Liver (tissue), 9 donors: ENCODE data around the gene CYB5RL. TPM values are rescaled to one million over a fixed set of nuclear protein-coding genes. Genes with fewer than 3 reads are reported as not detected.

Source experiments
- DNase-seq: peaks from one replicate; pipeline ENCODE4 v3.0.0-alpha.2; 2017; ENCODE audit warnings: low spot score
- H3K27ac ChIP-seq, 2 donors: one replicate each; pipeline ENCODE4 v1.7.0; 2013; ENCODE audit warnings: inconsistent platforms in 2 of 2, low read length in 2 of 2, control low read depth in 1 of 2, low read depth in 1 of 2, mild to moderate bottlenecking in 1 of 2
- H3K27me3 ChIP-seq, 4 donors: one replicate each; pipeline versions ENCODE4 v1.6.1 to v1.7.0; 2013; ENCODE audit warnings: low read length in 3 of 4, inconsistent platforms in 1 of 4, mild to moderate bottlenecking in 1 of 4, moderate library complexity in 1 of 4; ENCODE audit not compliant: control insufficient read depth in 4 of 4, insufficient read depth in 4 of 4
- H3K36me3 ChIP-seq, 4 donors: one replicate each; pipeline versions ENCODE4 v1.6.1 to v1.7.0; 2013; ENCODE audit warnings: low read length in 3 of 4, mild to moderate bottlenecking in 3 of 4, low read depth in 1 of 4, moderate library complexity in 1 of 4; ENCODE audit not compliant: control insufficient read depth in 4 of 4, insufficient read depth in 3 of 4
- H3K4me1 ChIP-seq, 4 donors: one replicate each; pipeline versions ENCODE4 v1.6.1 to v1.7.0; 2013; ENCODE audit warnings: low read length in 3 of 4, mild to moderate bottlenecking in 3 of 4, moderate library complexity in 1 of 4; ENCODE audit not compliant: control insufficient read depth in 4 of 4, insufficient read depth in 4 of 4
- H3K4me3 ChIP-seq, 3 donors: one replicate each; pipeline versions ENCODE4 v1.6.1 to v1.7.0; 2013; ENCODE audit warnings: low read length in 3 of 3, control low read depth in 1 of 3, low read depth in 1 of 3, mild to moderate bottlenecking in 1 of 3
- H3K9ac ChIP-seq, 2 donors: one replicate each; pipeline ENCODE4 v1.7.0; 2013; ENCODE audit warnings: low read length in 2 of 2, mild to moderate bottlenecking in 2 of 2, moderate library complexity in 2 of 2, control low read depth in 1 of 2, low read depth in 1 of 2
- H3K9me3 ChIP-seq, 4 donors: one replicate each; pipeline versions ENCODE4 v1.6.1 to v1.7.0; 2013; ENCODE audit warnings: low read length in 3 of 4; ENCODE audit not compliant: control insufficient read depth in 4 of 4
- EGR1 ChIP-seq, 2 donors: IDR thresholded peaks; 2 replicates each; pipeline ENCODE4 v1.6.1; 2016 to 2018; ENCODE audit warnings: antibody characterized with exemption in 2 of 2, low read depth in 2 of 2
- FOXA1 ChIP-seq: IDR thresholded peaks from 2 replicates; pipeline ENCODE4 v1.6.1; 2016; ENCODE audit warnings: antibody characterized with exemption
- GABPA ChIP-seq, 2 donors: IDR thresholded peaks in 1 of 2; conservative IDR thresholded peaks in 1 of 2; 2 replicates each; pipeline ENCODE4 v1.6.1; 2016; ENCODE audit warnings: antibody characterized with exemption in 2 of 2, mild to moderate bottlenecking in 1 of 2, moderate library complexity in 1 of 2
- HNF4A ChIP-seq, 2 donors: conservative IDR thresholded peaks; 2 replicates each; pipeline ENCODE4 v1.6.1; 2016; ENCODE audit warnings: antibody characterized with exemption in 2 of 2, mild to moderate bottlenecking in 2 of 2
- HNF4G ChIP-seq: IDR thresholded peaks from 2 replicates; pipeline ENCODE4 v1.6.1; 2016; ENCODE audit warnings: antibody characterized with exemption
- JUND ChIP-seq, 2 donors: IDR thresholded peaks; 2 replicates each; pipeline ENCODE4 v1.6.1; 2016; ENCODE audit warnings: antibody characterized with exemption in 2 of 2
- NR2F2 ChIP-seq: IDR thresholded peaks from 2 replicates; pipeline ENCODE4 v1.6.1; 2016; ENCODE audit warnings: antibody characterized with exemption
- RAD21 ChIP-seq, 2 donors: IDR thresholded peaks; 2 replicates each; pipeline ENCODE4 v1.6.1; 2016; ENCODE audit warnings: antibody characterized with exemption in 2 of 2, mild to moderate bottlenecking in 2 of 2
- RXRA ChIP-seq, 2 donors: IDR thresholded peaks; 2 replicates each; pipeline ENCODE4 v1.6.1; 2017 to 2018; ENCODE audit warnings: antibody characterized with exemption in 2 of 2, mild to moderate bottlenecking in 1 of 2
- SP1 ChIP-seq: IDR thresholded peaks from 2 replicates; pipeline ENCODE4 v1.6.1; 2018; ENCODE audit warnings: antibody characterized with exemption, mild to moderate bottlenecking
- TAF1 ChIP-seq: conservative IDR thresholded peaks from 2 replicates; pipeline ENCODE4 v1.6.1; 2016; ENCODE audit warnings: antibody characterized with exemption, mild to moderate bottlenecking
- YY1 ChIP-seq: IDR thresholded peaks from 2 replicates; pipeline ENCODE4 v1.6.1; 2016; ENCODE audit warnings: antibody characterized with exemption, mild to moderate bottlenecking
- WGBS: extraction: QIAGEN DNeasy Blood & Tissue Kit; methylation state at CpG from one replicate; pipeline ENCODE4 v1.1.7; 2013; 5-methylcytosine and 5-hydroxymethylcytosine counted together
- polyA plus RNA-seq, 2 donors: library from polyadenylated mRNA; stranded (reverse) in 1 of 2; unstranded in 1 of 2; fragments of 200-250 nt in 1 of 2; fragments of >200 nt in 1 of 2; fragmentation: Nextera tagmentation in 1 of 2; extraction: Ambion mirVana in 1 of 2; gene quantifications; one replicate each; pipeline versions ENCODE4 v1.2.1 to v1.2.3, GENCODE V29; 2013 to 2015
- total RNA-seq, 2 donors: library from RNA; depleted of rRNA; stranded (reverse); fragments of >200 nt; gene quantifications; one replicate each; pipeline ENCODE4 v1.2.3, GENCODE V29; 2014
- TF ChIP-seq, protein P1 (sequence below): IDR thresholded peaks from 2 replicates; pipeline ENCODE4 v1.6.1; 2016; ENCODE audit warnings: antibody characterized with exemption
- TF ChIP-seq, protein P2 (sequence below): IDR thresholded peaks from 2 replicates; pipeline ENCODE4 v1.6.1; 2016; ENCODE audit warnings: antibody characterized with exemption
- TF ChIP-seq, protein P3 (sequence below): IDR thresholded peaks from 2 replicates; pipeline ENCODE4 v1.6.1; 2016; ENCODE audit warnings: antibody characterized with exemption
- TF ChIP-seq, protein P4 (sequence below): fragments of 150-350 bp; IDR thresholded peaks from 2 replicates; pipeline ENCODE4 v1.5.1; 2017; ENCODE audit warnings: improper control_type of control experiment, low read depth, low read length; ENCODE audit not compliant: missing input control
- TF ChIP-seq, protein P5 (sequence below): IDR thresholded peaks from 2 replicates; pipeline ENCODE4 v1.6.1; 2016; ENCODE audit warnings: antibody characterized with exemption, mild to moderate bottlenecking
- donor health status: healthy.
- donor health status: healthy.
- donor health status: healthy.
- donor health status: healthy.
- donor health status: healthy.

The CYB5RL gene
- total and polyA plus RNA-seq, 4 donors: 1.5 to 4.5 (median 2.5) TPM

DNA sequence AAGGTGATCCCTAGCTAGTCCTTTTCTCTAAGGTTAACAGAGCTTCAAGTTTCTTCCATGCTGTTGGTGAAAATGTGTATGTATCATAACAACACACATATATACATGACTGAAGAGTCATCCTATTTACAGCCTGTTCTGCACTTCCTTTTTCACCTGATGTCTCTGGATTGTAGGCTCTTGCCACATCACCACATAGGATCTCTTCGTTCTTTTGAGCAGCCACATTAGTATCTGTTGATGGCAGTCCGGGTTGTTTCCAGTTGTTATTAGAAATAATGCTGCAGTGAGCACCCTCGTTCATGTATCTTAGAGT lies 19.8 kb upstream of the CYB5RL start:
- TF ChIP-seq RAD21 (IDR thresholded peaks at IDR 0.05) (no peak), YY1 (no peak), SP1 (no peak), HNF4G (no peak), GABPA (IDR thresholded peaks at IDR 0.05 in 1 of 2, conservative IDR thresholded peaks at IDR 0.05 in 1 of 2) (no peak), HNF4A (conservative IDR thresholded peaks at IDR 0.05) (no peak), FOXA1 (no peak), RXRA (IDR thresholded peaks at IDR 0.05) (no peak), EGR1 (IDR thresholded peaks at IDR 0.05; ENCODE audit: low read depth in 2 of 2) (no peak), TAF1 (no peak), NR2F2 (no peak), JUND (IDR thresholded peaks at IDR 0.05) (no peak)
- TF ChIP-seq, protein P1, sequence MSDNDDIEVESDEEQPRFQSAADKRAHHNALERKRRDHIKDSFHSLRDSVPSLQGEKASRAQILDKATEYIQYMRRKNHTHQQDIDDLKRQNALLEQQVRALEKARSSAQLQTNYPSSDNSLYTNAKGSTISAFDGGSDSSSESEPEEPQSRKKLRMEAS: no peak
- TF ChIP-seq, protein P2, sequence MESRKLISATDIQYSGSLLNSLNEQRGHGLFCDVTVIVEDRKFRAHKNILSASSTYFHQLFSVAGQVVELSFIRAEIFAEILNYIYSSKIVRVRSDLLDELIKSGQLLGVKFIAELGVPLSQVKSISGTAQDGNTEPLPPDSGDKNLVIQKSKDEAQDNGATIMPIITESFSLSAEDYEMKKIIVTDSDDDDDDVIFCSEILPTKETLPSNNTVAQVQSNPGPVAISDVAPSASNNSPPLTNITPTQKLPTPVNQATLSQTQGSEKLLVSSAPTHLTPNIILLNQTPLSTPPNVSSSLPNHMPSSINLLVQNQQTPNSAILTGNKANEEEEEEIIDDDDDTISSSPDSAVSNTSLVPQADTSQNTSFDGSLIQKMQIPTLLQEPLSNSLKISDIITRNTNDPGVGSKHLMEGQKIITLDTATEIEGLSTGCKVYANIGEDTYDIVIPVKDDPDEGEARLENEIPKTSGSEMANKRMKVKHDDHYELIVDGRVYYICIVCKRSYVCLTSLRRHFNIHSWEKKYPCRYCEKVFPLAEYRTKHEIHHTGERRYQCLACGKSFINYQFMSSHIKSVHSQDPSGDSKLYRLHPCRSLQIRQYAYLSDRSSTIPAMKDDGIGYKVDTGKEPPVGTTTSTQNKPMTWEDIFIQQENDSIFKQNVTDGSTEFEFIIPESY: no peak
- TF ChIP-seq, protein P3, sequence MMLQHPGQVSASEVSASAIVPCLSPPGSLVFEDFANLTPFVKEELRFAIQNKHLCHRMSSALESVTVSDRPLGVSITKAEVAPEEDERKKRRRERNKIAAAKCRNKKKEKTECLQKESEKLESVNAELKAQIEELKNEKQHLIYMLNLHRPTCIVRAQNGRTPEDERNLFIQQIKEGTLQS: no peak
- TF ChIP-seq, protein P4, sequence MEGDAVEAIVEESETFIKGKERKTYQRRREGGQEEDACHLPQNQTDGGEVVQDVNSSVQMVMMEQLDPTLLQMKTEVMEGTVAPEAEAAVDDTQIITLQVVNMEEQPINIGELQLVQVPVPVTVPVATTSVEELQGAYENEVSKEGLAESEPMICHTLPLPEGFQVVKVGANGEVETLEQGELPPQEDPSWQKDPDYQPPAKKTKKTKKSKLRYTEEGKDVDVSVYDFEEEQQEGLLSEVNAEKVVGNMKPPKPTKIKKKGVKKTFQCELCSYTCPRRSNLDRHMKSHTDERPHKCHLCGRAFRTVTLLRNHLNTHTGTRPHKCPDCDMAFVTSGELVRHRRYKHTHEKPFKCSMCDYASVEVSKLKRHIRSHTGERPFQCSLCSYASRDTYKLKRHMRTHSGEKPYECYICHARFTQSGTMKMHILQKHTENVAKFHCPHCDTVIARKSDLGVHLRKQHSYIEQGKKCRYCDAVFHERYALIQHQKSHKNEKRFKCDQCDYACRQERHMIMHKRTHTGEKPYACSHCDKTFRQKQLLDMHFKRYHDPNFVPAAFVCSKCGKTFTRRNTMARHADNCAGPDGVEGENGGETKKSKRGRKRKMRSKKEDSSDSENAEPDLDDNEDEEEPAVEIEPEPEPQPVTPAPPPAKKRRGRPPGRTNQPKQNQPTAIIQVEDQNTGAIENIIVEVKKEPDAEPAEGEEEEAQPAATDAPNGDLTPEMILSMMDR: no peak
- TF ChIP-seq, protein P5, sequence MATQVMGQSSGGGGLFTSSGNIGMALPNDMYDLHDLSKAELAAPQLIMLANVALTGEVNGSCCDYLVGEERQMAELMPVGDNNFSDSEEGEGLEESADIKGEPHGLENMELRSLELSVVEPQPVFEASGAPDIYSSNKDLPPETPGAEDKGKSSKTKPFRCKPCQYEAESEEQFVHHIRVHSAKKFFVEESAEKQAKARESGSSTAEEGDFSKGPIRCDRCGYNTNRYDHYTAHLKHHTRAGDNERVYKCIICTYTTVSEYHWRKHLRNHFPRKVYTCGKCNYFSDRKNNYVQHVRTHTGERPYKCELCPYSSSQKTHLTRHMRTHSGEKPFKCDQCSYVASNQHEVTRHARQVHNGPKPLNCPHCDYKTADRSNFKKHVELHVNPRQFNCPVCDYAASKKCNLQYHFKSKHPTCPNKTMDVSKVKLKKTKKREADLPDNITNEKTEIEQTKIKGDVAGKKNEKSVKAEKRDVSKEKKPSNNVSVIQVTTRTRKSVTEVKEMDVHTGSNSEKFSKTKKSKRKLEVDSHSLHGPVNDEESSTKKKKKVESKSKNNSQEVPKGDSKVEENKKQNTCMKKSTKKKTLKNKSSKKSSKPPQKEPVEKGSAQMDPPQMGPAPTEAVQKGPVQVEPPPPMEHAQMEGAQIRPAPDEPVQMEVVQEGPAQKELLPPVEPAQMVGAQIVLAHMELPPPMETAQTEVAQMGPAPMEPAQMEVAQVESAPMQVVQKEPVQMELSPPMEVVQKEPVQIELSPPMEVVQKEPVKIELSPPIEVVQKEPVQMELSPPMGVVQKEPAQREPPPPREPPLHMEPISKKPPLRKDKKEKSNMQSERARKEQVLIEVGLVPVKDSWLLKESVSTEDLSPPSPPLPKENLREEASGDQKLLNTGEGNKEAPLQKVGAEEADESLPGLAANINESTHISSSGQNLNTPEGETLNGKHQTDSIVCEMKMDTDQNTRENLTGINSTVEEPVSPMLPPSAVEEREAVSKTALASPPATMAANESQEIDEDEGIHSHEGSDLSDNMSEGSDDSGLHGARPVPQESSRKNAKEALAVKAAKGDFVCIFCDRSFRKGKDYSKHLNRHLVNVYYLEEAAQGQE: no peak
- no peak for DNase-seq
- Histone ChIP-seq H3K27ac (peak overlapping the region; percentile 31 to 55), H3K9me3 (no peaks in the 10 kb centered on the region), H3K4me3 (no peak overlapping the region), H3K27me3 (no peaks in the 10 kb centered on the region), H3K36me3 (peaks cover 5 to 41% (median 40%) of the 10 kb centered on the region in 4 donors), H3K9ac (no peak overlapping the region), H3K4me1 (peaks cover 0 to 18% (median 2%) of the 10 kb centered on the region in 4 donors)
- 55% methylated on average over 3 of the region's 3 CpGs for WGBS
